ENCODE measurements around the gene KCNIP4. TPM values are rescaled to one million over a fixed set of nuclear protein-coding genes. Genes with fewer than 3 reads are reported as not detected.

KCNIP4 gene
- total and polyA plus RNA-seq, 9 of the 15 experiments (the other 6 are each of a cell fraction or from before 2014, with no cell fraction given), result 0.25 to 0.41 TPM; not detected in 7

- DNase-seq (ENCODE audit: extremely low read depth in 1 of 4, low spot score in 3 of 4) (no peak), ATAC-seq (no peak), FAIRE-seq (no peak)
- POLR2A ChIA-PET, result no interaction called here
- Histone ChIP-seq H2AFZ (ENCODE audit: low read depth, low read length) (no peak overlapping the region), H3K27ac (ENCODE audit: extremely low read depth, low read depth, low read length) (no peak overlapping the region), H3K4me1 (replicated peaks in 1 of 2; ENCODE audit: control insufficient read depth in 2 of 2, insufficient read depth in 2 of 2, low read length in 2 of 2) (no peaks in the 10 kb centered on the region), H3K4me2 (ENCODE audit: insufficient read depth, low read length) (no peak overlapping the region), H3K9me3 (replicated peaks; ENCODE audit: control insufficient read depth, insufficient read depth, low read depth, low read length) (no peaks in the 10 kb centered on the region), H3K9ac (ENCODE audit: insufficient read depth in 1 of 2, low read depth in 2 of 2, low read length in 2 of 2) (no peak overlapping the region), H3K4me3 (no peak overlapping the region), H3K9me1 (ENCODE audit: control insufficient read depth, insufficient read depth, low read length) (no peaks in the 10 kb centered on the region), H4K20me1 (replicated peaks; ENCODE audit: control insufficient read depth, insufficient read depth, low read length) (no peaks in the 10 kb centered on the region), H3K79me2 (ENCODE audit: control insufficient read depth, insufficient read depth, low read length) (no peaks in the 10 kb centered on the region), H3K36me3 (ENCODE audit: control insufficient read depth, insufficient read depth, low read length) (no peaks in the 10 kb centered on the region), H3K27me3 (ENCODE audit: control insufficient read depth in 2 of 2, insufficient read depth in 2 of 2, low read length in 2 of 2) (no peaks in the 10 kb centered on the region)
- BruUV-seq (replicated peaks), result no TSS peak
- CTCF ChIA-PET (ENCODE audit: low intra/inter-chr PET ratio), result no interaction called here
- 0% methylated on average over 4 of the region's 4 CpGs for WGBS (ENCODE audit: insufficient coverage, low coverage, missing lambda C conversion rate)
- in situ Hi-C loops (cut with MboI) (no loop called here), intact Hi-C loops (cut with micrococcal nuclease) (no loop called here)
- TF ChIP-seq GATAD2A (IDR thresholded peaks at IDR 0.05) (no peak), MIER1 (IDR thresholded peaks at IDR 0.05; ENCODE audit: low read depth) (no peak), THRA (IDR thresholded peaks at IDR 0.05) (no peak), ETV6 (IDR thresholded peaks at IDR 0.05; ENCODE audit: borderline replicate concordance in 1 of 2, low read depth in 2 of 2, low read length in 1 of 2) (no peak), ETV6 (CRISPR knock-in tag; IDR thresholded peaks at IDR 0.05; ENCODE audit: borderline replicate concordance) (no peak), HEY1 (CRISPR knock-in tag; IDR thresholded peaks at IDR 0.05; ENCODE audit: borderline replicate concordance) (no peak), HMG20A (CRISPR knock-in tag; conservative IDR thresholded peaks at IDR 0.05) (no peak), CEBPZ (IDR thresholded peaks at IDR 0.05; ENCODE audit: borderline replicate concordance, low read depth, low read length) (no peak), TAF15 (IDR thresholded peaks at IDR 0.05; ENCODE audit: low read depth, low read length) (no peak), NR0B1 (IDR thresholded peaks at IDR 0.05; ENCODE audit: partially characterized antibody) (no peak), ZNF830 (CRISPR knock-in tag; IDR thresholded peaks at IDR 0.05) (no peak), ZKSCAN8 (CRISPR knock-in tag; IDR thresholded peaks at IDR 0.05) (no peak), MNT (conservative IDR thresholded peaks at IDR 0.05) (no peak), FOXO4 (CRISPR knock-in tag; IDR thresholded peaks at IDR 0.05) (no peak)
Observed at GRCh38 chr4:21198683-21199082, 749.9 kb downstream of the KCNIP4 start.
